ENCODE measurements around the gene AIPL1.

The AIPL1 gene

GRCh38 chr17:6398955-6399354, 36.0 kb downstream of the AIPL1 start:
- Histone ChIP-seq H3K9me2 (ENCODE audit: low read depth, low read length) (no peaks in the 10 kb centered on the region), H3K4me3 (ENCODE audit: low read depth, low read length, poor library complexity, severe bottlenecking) (no peak overlapping the region), H3K4me1 (ENCODE audit: insufficient read depth, low read length, severe bottlenecking) (no peaks in the 10 kb centered on the region), H3K4me2 (ENCODE audit: low read length) (no peak overlapping the region), H3F3A (ENCODE audit: insufficient read depth, low read length) (no peaks in the 10 kb centered on the region), H3K27ac (ENCODE audit: low read depth, low read length, poor library complexity, severe bottlenecking) (no peak overlapping the region), H3K79me2 (ENCODE audit: insufficient read depth, low read length) (no peaks in the 10 kb centered on the region), H2AFZ (ENCODE audit: low read length) (no peak overlapping the region), H3K9ac (ENCODE audit: low read length) (no peak overlapping the region), H4K20me1 (ENCODE audit: insufficient read depth, low read length) (no peaks in the 10 kb centered on the region), H3K36me3 (ENCODE audit: insufficient read depth, low read length) (no peaks in the 10 kb centered on the region), H3K9me3 (ENCODE audit: low read length) (no peaks in the 10 kb centered on the region), H3K27me3 (ENCODE audit: insufficient read depth, low read length) (no peaks in the 10 kb centered on the region)
- TF ChIP-seq CTCF (IDR thresholded peaks at IDR 0.05; ENCODE audit: low read length) = no peak

GRCh38 chr17:6394055-6394606, 40.8 kb downstream of the AIPL1 start:
- Histone ChIP-seq H4K20me1 (ENCODE audit: insufficient read depth, low read length) (no peaks in the 10 kb centered on the region), H3K27ac (ENCODE audit: low read depth, low read length, poor library complexity, severe bottlenecking) (no peak overlapping the region), H3K9ac (ENCODE audit: low read length) (no peak overlapping the region), H3K4me1 (ENCODE audit: insufficient read depth, low read length, severe bottlenecking) (no peaks in the 10 kb centered on the region), H3K9me3 (ENCODE audit: low read length) (no peaks in the 10 kb centered on the region), H3K9me2 (ENCODE audit: low read depth, low read length) (no peaks in the 10 kb centered on the region), H3K4me2 (ENCODE audit: low read length) (no peak overlapping the region), H3K36me3 (ENCODE audit: insufficient read depth, low read length) (no peaks in the 10 kb centered on the region), H2AFZ (ENCODE audit: low read length) (no peak overlapping the region), H3K79me2 (ENCODE audit: insufficient read depth, low read length) (no peaks in the 10 kb centered on the region), H3K27me3 (ENCODE audit: insufficient read depth, low read length) (no peaks in the 10 kb centered on the region), H3F3A (ENCODE audit: insufficient read depth, low read length) (no peaks in the 10 kb centered on the region), H3K4me3 (ENCODE audit: low read depth, low read length, poor library complexity, severe bottlenecking) (no peak overlapping the region)
- TF ChIP-seq CTCF (IDR thresholded peaks at IDR 0.05; ENCODE audit: low read length) (no peak), EZH2 (IDR thresholded peaks at IDR 0.05; ENCODE audit: borderline replicate concordance, low read length) (no peak)

GRCh38 chr17:6393351-6393952, 41.5 kb downstream of the AIPL1 start:
- H3K4me3 ChIP-seq (ENCODE audit: low read depth, low read length, poor library complexity, severe bottlenecking) = no peak overlapping the region
- H3K9me3 ChIP-seq (ENCODE audit: low read length) = no peaks in the 10 kb centered on the region
- H3F3A ChIP-seq (ENCODE audit: insufficient read depth, low read length) = no peaks in the 10 kb centered on the region
- H3K9ac ChIP-seq (ENCODE audit: low read length) = no peak overlapping the region
- H3K4me1 ChIP-seq (ENCODE audit: insufficient read depth, low read length, severe bottlenecking) = no peaks in the 10 kb centered on the region
- no peak overlapping the region for H3K4me2 ChIP-seq (ENCODE audit: low read length)
- H4K20me1 ChIP-seq (ENCODE audit: insufficient read depth, low read length) = no peaks in the 10 kb centered on the region
- no peaks in the 10 kb centered on the region for H3K27me3 ChIP-seq (ENCODE audit: insufficient read depth, low read length)
- H3K79me2 ChIP-seq (ENCODE audit: insufficient read depth, low read length) = no peaks in the 10 kb centered on the region
- H2AFZ ChIP-seq (ENCODE audit: low read length) = no peak overlapping the region
- TF ChIP-seq CTCF (IDR thresholded peaks at IDR 0.05; ENCODE audit: low read length) (no peak), EZH2 (IDR thresholded peaks at IDR 0.05; ENCODE audit: borderline replicate concordance, low read length) (no peak)
- H3K9me2 ChIP-seq (ENCODE audit: low read depth, low read length) = no peaks in the 10 kb centered on the region
- no peaks in the 10 kb centered on the region for H3K36me3 ChIP-seq (ENCODE audit: insufficient read depth, low read length)
- H3K27ac ChIP-seq (ENCODE audit: low read depth, low read length, poor library complexity, severe bottlenecking) = no peak overlapping the region

Data from OCI-LY1 (cell line).